ENCODE results near the gene CYP8B1.

GRCh38 chr3:42831321-42831713 lies 44.4 kb downstream of the CYP8B1 start:
- TF ChIP-seq CTCF (IDR thresholded peaks at IDR 0.05): peak in 5 of 7 experiments; percentile 43 to 76 (median 66)
- TF ChIP-seq POLR2A (IDR thresholded peaks at IDR 0.05): no peak
- peak in 1 of 3 donors; percentile 27 for TF ChIP-seq POLR2AphosphoS5 (IDR thresholded peaks at IDR 0.05)

Measured in stomach (tissue), 4 donors.